Measurements from ENCODE around the gene SDHAF3. TPM values are rescaled to one million over a fixed set of nuclear protein-coding genes. Genes with fewer than 3 reads are reported as not detected.

SDHAF3 gene
- total RNA-seq, 2 donors from 2014 or later: 9.1 to 13.9 TPM

DNA sequence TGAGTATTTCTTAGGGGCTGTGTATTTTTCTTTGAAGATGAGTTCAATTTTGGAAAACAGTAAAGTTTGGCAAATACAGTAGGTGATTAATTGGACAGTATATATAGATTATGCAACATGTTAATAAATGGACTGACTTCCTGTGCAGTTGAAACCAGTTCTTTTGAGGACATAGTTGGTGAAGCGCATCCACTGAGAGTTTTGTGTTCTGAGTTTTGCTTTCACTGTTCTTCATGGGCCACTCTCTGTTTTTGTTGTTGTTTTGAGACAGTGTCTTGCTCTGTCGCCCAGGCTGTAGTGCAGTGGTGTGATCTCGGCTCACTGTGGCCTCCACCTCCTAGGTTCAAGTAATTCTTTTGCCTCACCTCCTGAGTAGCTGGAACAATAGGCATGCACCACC, 109.0 kb downstream of the SDHAF3 start:
- Histone ChIP-seq H3K27ac (no peak overlapping the region), H3K4me3 (no peak overlapping the region), H3K27me3 (replicated peaks; ENCODE audit: insufficient read depth) (no peaks in the 10 kb centered on the region), H3K4me1 (replicated peaks) (no peaks in the 10 kb centered on the region), H3K9me3 (no peaks in the 10 kb centered on the region), H3K36me3 (no peaks in the 10 kb centered on the region)
- 62% methylated on average over 3 of the region's 3 CpGs for WGBS
- intact Hi-C loops (cut with DNase I): no loop called here
- TF ChIP-seq, protein P1, sequence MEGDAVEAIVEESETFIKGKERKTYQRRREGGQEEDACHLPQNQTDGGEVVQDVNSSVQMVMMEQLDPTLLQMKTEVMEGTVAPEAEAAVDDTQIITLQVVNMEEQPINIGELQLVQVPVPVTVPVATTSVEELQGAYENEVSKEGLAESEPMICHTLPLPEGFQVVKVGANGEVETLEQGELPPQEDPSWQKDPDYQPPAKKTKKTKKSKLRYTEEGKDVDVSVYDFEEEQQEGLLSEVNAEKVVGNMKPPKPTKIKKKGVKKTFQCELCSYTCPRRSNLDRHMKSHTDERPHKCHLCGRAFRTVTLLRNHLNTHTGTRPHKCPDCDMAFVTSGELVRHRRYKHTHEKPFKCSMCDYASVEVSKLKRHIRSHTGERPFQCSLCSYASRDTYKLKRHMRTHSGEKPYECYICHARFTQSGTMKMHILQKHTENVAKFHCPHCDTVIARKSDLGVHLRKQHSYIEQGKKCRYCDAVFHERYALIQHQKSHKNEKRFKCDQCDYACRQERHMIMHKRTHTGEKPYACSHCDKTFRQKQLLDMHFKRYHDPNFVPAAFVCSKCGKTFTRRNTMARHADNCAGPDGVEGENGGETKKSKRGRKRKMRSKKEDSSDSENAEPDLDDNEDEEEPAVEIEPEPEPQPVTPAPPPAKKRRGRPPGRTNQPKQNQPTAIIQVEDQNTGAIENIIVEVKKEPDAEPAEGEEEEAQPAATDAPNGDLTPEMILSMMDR (IDR thresholded peaks at IDR 0.05): no peak
- no peak for TF ChIP-seq POLR2AphosphoS5 (IDR thresholded peaks at IDR 0.05)
- no peak for TF ChIP-seq POLR2A (IDR thresholded peaks at IDR 0.05)
- DNase-seq (ENCODE audit: low spot score): no peak

Other genes starting within 250 kb of the SDHAF3 start
- 1 to 10 TPM in 1 of 2 donors, not detected in 1; 4.1 TPM for gene DLX6, start 112.1 kb upstream of the SDHAF3 start, total RNA-seq
- 1 to 10 TPM in 1 of 2 donors, under 1 TPM in 1; 0.64 to 1.6 TPM for gene DLX5, start 92.9 kb upstream of the SDHAF3 start, total RNA-seq